ES-I3 (cell line): ENCODE data around the gene P4HTM.
A peak's percentile ranks its signal among the peaks of the same experiment; 100 is the strongest.

Experiments
- H3K36me3 ChIP-seq: 2 replicates; pipeline ENCODE4 v1.6.1; 2013; ENCODE audit warnings: mild to moderate bottlenecking, low read length, control low read depth, moderate library complexity; ENCODE audit not compliant: insufficient read depth
- H3K4me1 ChIP-seq: 2 replicates; pipeline ENCODE4 v1.6.1; 2013; ENCODE audit warnings: mild to moderate bottlenecking, control low read depth, low read length; ENCODE audit not compliant: insufficient read depth
- H3K9ac ChIP-seq: 2 replicates; pipeline ENCODE4 v1.6.1; 2013; ENCODE audit warnings: low read depth, mild to moderate bottlenecking, low read length, moderate library complexity
- H3K9me3 ChIP-seq: 2 replicates; pipeline ENCODE4 v1.6.1; 2013; ENCODE audit warnings: mild to moderate bottlenecking, low read length, moderate library complexity; ENCODE audit not compliant: control insufficient read depth, insufficient read depth

P4HTM gene

DNA sequence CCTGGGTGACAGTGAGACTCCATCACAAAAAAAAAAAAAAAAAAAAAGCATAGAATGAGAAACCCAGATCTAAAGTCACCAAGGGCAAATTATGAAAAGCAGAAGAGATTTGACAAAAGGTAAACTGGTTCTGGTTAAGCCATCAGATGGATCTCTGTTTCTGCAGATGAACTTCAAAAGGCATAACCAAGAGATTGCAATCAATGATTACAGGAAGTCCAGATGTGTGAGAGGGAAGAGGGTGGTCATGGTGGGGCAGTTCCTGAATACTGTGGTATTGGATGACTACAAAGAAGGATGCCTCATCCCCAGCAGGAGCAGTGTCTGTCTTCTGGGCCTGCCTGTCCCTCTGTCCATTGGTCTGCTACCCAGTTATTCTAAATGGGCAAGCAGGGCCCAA, 3.8 kb downstream of the P4HTM start:
- Histone ChIP-seq H3K36me3 (no peaks in the 10 kb centered on the region), H3K4me1 (peaks cover 3% of the 10 kb centered on the region), H3K9me3 (no peaks in the 10 kb centered on the region), H3K9ac (no peak overlapping the region)

DNA sequence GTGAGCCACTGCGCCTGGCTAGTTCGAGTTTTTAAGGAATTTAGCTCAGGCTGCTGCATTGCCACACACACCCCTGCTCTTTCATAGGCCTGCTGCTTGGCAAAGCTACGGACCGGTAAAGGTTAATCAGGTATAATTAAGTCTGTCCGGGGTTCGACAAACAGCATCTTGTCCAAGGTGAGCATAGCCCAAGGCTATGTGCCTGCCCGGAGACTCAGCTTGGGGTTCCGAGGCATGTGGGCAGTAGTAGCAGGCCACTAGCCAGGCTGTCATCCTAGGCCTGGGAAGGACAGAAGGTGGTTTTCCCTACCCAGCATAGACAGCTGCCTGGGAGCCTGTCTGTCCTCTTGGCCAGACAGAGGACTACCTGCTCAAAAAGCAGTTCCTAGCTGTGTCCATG, 6.6 kb downstream of the P4HTM start:
- Histone ChIP-seq H3K9me3 (no peaks in the 10 kb centered on the region), H3K36me3 (no peaks in the 10 kb centered on the region), H3K4me1 (peaks cover 5% of the 10 kb centered on the region), H3K9ac (no peak overlapping the region)

DNA sequence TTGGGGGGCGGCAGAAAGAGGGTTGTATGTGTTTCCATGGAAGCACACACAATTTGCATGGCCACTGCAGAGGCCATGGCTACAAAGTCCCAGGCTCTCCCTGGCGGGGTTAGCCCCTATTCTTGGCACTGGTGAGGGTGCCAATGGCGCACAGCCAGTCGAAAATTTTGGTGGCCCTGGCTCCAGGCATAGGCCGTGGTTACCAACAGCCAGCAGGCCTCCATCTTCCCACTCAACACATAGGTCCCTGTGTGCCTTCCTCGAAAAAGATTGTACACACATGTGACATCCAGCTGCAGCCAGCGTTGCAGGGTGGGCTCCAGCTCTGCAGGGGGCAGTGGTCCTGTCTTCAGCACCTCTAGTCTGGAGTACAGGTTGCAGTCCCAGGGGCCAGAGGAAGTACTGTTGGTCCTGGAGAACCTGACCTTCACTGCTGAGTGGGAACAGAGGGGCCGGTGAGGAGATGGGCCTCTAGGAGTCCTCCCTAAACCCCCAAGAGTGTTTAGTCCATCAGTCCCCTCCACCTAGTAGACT, 7.1 kb downstream of the P4HTM start:
- Histone ChIP-seq H3K9me3 (no peaks in the 10 kb centered on the region), H3K4me1 (peaks cover 5% of the 10 kb centered on the region; the same call in 1 of the 2 replicates), H3K36me3 (no peaks in the 10 kb centered on the region), H3K9ac (no peak overlapping the region)

DNA sequence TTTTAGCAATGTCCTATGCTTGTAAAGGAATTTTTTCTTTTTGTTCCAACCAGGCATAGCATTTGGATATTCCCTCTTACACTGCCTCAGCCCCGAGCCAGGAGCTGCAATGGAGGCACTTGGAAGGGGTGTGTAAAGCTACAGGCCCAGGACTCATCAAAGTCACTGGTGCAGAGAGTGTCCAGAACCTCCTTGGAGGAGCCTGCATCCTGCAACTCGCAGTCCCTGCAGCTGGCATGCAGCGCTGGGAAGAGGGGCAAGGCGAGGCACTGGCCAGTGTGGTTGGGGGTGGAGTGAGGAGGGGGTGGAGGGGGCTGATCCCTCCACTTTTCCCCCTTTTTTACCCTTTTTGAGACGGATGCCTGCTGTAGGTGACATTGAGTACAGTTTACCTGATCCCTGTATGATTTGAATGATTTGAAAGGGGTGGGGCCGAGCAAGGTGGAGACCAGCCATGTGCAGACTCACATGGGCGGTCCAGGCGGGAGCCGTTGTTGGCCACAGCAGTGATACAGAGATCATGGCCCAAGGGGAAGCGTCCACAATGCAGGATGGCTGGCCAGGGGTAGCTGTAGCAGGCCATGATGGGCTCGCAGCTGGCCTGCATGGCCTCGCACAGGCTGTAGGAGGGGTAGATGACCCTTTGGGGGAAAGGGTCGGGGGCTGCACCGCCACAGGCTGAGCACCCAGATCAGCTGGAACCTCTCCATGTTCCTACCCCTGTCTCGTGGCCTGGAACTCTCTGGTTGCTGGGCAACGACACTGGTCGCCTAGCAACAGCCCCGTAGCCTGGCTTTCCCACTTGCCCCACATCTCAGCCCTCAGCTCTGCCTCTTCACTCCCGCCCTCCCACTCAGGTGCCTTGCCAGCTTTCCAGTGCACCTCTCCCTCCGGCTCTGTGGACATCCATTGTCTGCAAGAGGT, 7.9 kb downstream of the P4HTM start:
- Histone ChIP-seq H3K9ac (no peak overlapping the region), H3K4me1 (peaks cover 5% of the 10 kb centered on the region; the same call in 1 of the 2 replicates), H3K9me3 (no peaks in the 10 kb centered on the region), H3K36me3 (no peaks in the 10 kb centered on the region)

DNA sequence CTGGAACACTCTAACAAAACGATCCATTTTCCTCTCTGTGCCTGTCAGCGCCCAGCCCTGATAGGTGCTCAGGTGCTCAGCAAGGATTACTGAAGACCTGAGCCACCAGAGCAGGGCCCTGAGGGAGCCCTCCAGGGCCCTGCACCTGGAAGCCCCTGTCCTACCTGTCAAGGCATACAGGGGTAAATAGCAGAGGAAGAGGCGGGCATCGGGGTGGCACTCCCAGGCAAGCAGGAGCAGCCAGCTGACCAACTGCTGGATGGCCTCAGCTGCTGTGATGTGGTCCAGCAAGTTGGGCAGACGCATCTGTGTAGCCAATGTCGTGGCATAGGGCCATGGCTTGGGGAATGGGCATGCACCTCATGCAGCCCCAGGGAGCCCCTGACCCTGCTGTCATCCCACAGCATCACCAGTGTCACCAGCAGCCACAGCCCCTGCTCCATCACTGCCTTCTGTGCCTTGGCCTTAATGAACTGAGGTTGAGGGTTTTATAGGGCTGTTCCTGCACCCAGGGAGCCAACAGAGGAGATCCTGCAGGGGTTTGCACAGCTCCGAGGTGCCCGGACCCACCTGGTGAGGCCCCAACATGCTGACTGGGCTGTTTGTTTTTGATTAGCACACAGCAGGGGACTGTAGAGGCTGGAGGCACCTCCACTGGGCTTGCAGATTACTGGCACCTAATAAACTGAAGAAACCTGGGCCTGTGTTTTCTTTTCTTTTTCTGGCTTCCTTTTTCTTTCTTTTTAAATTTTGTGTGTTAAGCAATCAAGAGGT, 9.2 kb downstream of the P4HTM start:
- no peak overlapping the region for H3K9ac ChIP-seq
- H3K9me3 ChIP-seq, result no peaks in the 10 kb centered on the region
- H3K36me3 ChIP-seq, result no peaks in the 10 kb centered on the region
- peaks cover 5% of the 10 kb centered on the region; the same call in 1 of the 2 replicates for H3K4me1 ChIP-seq

DNA sequence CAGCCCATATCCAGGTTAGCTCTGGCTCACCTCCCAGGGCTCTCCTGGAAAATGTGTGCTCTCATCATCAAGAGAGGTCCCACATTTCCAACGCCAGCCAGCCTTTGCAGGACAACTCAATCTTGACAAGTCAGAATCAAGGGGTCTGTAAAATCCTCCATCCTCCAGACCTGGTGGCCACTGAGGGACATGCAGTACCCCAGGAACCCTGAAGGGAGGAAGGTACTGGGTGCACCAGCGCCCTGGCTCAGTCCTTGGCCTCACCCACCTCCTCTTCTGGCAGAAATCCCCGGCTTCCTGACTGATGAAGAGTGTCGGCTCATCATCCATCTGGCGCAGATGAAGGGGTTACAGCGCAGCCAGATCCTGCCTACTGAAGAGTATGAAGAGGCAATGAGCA, 11.1 kb downstream of the P4HTM start:
- Histone ChIP-seq H3K9me3 (no peaks in the 10 kb centered on the region), H3K36me3 (no peaks in the 10 kb centered on the region), H3K4me1 (peaks cover 5% of the 10 kb centered on the region; the same call in 1 of the 2 replicates), H3K9ac (no peak overlapping the region)

DNA sequence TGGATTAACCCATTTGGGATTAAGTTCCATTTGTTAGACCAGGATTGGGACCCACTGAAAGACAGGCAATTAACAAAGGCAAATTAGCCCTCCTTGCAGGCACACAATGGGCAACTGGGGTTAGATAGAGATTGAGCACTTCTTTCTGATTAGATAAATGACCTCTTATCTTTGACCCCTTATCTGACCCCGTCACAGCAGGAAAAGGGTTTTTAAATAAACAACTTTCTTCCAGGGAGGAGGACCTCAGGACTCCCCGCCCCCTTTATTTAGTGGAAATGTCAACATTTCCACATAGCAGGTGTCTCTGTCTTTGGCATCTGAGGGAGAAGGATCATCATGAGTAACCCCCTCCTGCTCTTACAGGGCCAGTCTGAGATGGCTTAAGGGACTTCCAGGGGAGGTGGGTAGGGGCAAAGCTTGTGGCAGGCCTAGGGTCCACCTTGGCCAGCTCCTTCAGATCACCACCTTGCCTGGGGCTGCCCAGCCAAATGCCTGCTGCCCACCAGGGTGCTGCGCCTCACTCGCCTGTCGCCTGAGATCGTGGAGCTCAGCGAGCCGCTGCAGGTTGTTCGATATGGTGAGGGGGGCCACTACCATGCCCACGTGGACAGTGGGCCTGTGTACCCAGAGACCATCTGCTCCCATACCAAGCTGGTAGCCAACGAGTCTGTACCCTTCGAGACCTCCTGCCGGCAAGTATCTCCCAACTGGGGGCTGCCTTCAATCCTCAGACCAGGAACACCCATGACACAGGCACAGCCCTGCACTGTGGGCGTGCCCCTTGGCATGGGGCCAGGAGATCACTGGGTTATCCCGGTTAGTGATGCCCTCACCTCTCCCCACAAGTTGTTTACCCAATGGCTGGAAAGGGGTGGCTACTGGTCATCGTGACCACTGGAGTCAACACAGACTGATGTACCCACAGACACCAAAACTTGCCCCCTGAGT, 14.6 kb downstream of the P4HTM start:
- 0 out of 2 replicates have a peak, but pooled peaks cover 2% of the 10 kb centered on the region for H3K4me1 ChIP-seq
- H3K9me3 ChIP-seq, result no peaks in the 10 kb centered on the region
- H3K36me3 ChIP-seq, result no peaks in the 10 kb centered on the region
- no peak overlapping the region for H3K9ac ChIP-seq

DNA sequence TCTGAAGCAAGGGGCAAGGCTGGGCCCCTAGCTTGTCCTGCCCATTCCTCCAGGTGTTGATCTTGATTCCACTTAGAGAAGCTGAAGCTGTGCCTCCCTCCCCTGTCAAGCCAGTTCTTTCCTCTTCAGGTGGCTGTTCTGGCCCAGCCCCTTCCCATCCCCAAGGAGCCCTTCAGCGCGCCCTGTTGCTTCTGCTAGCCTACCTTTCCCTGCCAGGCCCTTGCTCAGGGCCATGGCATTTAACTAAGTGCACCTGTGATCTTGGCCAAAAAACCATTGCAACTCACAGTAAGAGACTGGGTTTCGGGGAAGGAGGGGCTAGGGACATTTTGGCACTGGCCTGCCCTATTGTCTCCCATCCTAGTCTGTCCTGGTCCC, 15.3 kb downstream of the P4HTM start:
- H3K36me3 ChIP-seq, result no peaks in the 10 kb centered on the region
- no peak overlapping the region for H3K9ac ChIP-seq
- H3K9me3 ChIP-seq, result no peaks in the 10 kb centered on the region
- 0 out of 2 replicates have a peak, but pooled peaks cover 2% of the 10 kb centered on the region for H3K4me1 ChIP-seq

DNA sequence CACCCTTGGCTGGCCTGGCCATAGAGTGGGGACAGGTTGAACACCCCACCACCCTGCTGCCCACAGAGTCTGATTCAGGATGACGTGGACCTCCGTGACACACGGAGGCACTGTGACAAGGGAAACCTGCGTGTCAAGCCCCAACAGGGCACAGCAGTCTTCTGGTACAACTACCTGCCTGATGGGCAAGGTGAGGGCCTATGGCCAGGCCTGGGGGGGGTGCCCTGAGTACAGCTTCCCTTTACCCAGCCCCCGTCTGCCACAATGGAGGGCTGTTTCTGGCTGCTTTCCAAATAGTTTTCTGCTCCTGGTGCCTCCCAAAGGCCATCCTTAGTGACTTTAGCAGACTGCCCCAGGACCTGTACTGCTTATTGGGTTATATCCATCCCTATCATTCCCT, 16.0 kb downstream of the P4HTM start:
- peak overlapping the region; percentile 84 for H3K9ac ChIP-seq
- H3K4me1 ChIP-seq, result 0 out of 2 replicates have a peak, but pooled peaks cover 2% of the 10 kb centered on the region
- H3K9me3 ChIP-seq, result no peaks in the 10 kb centered on the region
- H3K36me3 ChIP-seq, result no peaks in the 10 kb centered on the region

DNA sequence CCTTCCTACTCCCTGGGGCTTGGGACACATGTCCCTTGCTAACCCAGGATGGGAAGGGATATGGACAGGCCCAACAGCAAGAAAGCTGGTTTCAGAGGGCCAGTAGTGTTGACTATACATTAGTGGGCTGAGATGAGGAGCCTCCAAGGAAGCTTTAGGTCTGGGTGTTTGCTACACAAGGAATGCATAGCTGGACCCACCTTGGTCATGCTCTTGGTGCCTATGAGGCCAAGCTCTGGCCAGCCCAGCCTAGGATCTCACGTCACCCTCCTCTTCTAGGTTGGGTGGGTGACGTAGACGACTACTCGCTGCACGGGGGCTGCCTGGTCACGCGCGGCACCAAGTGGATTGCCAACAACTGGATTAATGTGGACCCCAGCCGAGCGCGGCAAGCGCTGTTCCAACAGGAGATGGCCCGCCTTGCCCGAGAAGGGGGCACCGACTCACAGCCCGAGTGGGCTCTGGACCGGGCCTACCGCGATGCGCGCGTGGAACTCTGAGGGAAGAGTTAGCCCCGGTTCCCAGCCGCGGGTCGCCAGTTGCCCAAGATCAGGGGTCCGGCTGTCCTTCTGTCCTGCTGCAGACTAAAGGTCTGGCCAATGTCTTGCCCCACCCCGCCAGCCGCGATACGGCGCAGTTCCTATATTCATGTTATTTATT, 16.5 kb downstream of the P4HTM start:
- 0 out of 2 replicates have a peak, but pooled peaks cover 2% of the 10 kb centered on the region for H3K4me1 ChIP-seq
- H3K9me3 ChIP-seq, result no peaks in the 10 kb centered on the region
- peaks cover 2% of the 10 kb centered on the region; the same call in 1 of the 2 replicates for H3K36me3 ChIP-seq
- peak overlapping the region; percentile 84 for H3K9ac ChIP-seq

DNA sequence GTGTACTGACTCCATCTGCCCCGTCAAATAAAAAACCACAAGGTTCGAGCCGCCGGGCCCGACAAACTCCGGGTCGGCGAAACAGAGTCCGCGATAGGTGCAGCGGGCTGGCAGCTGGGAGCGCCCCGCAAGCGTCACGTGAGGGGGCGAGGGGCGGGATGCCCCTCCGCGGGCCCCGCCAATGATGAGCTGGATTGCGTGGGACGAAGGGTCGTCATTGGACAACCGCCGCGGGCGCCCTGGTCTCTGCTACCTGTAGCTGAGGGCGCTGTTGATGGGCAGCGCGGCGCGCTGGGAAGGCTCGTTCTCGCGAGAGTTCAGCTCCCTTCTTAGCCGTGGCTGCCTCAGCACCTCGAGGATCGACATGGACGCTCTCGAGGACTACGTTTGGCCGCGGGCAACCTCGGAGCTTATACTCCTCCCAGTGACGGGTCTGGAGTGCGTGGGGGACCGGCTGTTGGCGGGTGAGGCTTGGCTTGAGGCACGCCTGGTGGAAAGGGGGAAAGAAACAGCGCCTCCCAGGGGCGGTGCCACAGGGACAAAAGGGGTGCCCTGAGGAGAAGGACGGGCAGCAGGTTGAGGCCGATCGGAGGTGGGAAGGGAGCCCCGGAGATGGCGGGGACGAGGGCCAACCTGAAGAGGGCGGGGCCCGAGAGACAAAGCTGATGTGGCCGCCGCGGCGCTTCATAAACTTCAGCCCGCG, 17.2 kb downstream of the P4HTM start, which contains the start of gene WDR6:
WDR6 (plus strand) TSS at position 324 of the 703 bp plus-strand sequence; CDS start at position 365, 41 bp downstream.
- H3K9me3 ChIP-seq, result no peaks in the 10 kb centered on the region
- H3K36me3 ChIP-seq, result peaks cover 3% of the 10 kb centered on the region; the same call in 1 of the 2 replicates
- 0 out of 2 replicates have a peak, but pooled peaks cover 2% of the 10 kb centered on the region for H3K4me1 ChIP-seq
- H3K9ac ChIP-seq, result peak within 1 kb of the TSS; percentile 84

DNA sequence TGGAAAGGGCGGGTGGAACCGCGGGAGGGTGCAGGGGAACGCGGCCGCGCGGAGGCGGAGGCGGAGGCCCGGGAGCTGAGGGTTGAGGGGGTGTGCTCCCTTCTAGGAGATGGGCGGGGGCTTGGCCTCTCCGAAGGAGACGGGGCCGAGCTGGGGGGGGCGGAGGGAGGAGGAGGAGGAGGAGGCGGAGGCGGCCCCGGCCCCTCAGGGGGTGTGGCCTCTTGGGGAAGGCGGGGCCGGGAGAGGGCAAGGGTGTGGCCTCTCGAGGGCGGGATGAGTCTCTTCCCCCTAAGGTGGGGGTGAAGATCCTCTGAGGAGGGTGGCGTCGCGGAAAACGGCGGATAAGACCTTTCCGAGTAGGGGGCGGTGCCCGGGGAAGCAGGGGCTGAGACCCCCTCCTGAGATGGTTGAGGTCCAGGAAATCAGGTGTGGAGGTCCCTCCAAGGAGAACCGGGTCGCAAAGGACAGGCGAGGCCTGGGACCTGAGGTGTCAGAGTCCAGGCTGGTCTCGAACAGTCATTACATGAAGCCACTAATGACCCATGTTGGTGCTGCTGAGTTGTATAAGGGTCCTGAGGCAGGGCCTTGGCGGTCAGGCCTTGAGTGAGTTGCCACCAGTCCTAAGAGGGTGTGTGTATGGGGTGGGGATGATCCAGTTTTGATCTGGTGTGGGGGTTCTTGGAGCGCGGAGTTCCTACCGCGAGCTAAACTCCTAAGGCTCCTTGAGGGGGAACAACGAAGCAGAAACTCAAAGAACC, 17.9 kb downstream of the P4HTM start:
- peaks cover 3% of the 10 kb centered on the region; the same call in 1 of the 2 replicates for H3K36me3 ChIP-seq

More for the DNA sequence above, 17.9 kb downstream of the P4HTM start:
- peak overlapping the region; percentile 84 for H3K9ac ChIP-seq
- H3K4me1 ChIP-seq, result 0 out of 2 replicates have a peak, but pooled peaks cover 2% of the 10 kb centered on the region
- no peaks in the 10 kb centered on the region for H3K9me3 ChIP-seq
